ENCODE measurements around the gene HOXA7. TPM values are rescaled to one million over a fixed set of nuclear protein-coding genes. Genes with fewer than 3 reads are reported as not detected.

HOXA7 gene
- polyA plus RNA-seq, 1 of the 3 experiments (the other 2 are of a cell fraction) = not detected

- 19% methylated on average over 19 of the region's 19 CpGs for WGBS (ENCODE audit: low lambda C conversion rate)
- H3K27ac ChIP-seq (ENCODE audit: low read depth in 2 of 2, low read length in 1 of 2) = no peak overlapping the region
- no peaks in the 10 kb centered on the region for H3K9me2 ChIP-seq
- H3K36me3 ChIP-seq (replicated peaks in 1 of 2; ENCODE audit: control insufficient read depth in 1 of 2, insufficient read depth in 2 of 2, low read length in 1 of 2) = no peaks in the 10 kb centered on the region
- peaks cover 96% of the 10 kb centered on the region for H3K27me3 ChIP-seq (ENCODE audit: insufficient read depth)
- H3K9ac ChIP-seq = no peak overlapping the region
- no peaks in the 10 kb centered on the region for H3F3A ChIP-seq (replicated peaks; ENCODE audit: insufficient read depth)
- H4K20me1 ChIP-seq (ENCODE audit: insufficient read depth) = no peaks in the 10 kb centered on the region
- no peaks in the 10 kb centered on the region for H3K79me2 ChIP-seq (ENCODE audit: insufficient read depth)
- H3K4me2 ChIP-seq = 0 out of 2 replicates have a peak overlapping the region, but pooled peaks have one; percentile 17
- H2AFZ ChIP-seq (ENCODE audit: low read depth) = no peak overlapping the region
- ChIA-PET POLR2A (no interaction called here), CTCF (interaction anchor here (0.6 to 2.9 kb wide), 3 partner anchors 13 to 458 kb away, joined by 3 to 9 read pairs (median 3); partner anchors contain the start of gene HOXA5)
- DNase-seq = no peak
- no peaks in the 10 kb centered on the region for H3K4me1 ChIP-seq (ENCODE audit: control insufficient read depth in 1 of 2, insufficient read depth in 2 of 2, low read depth in 1 of 2, low read length in 1 of 2)
- 0 out of 4 replicates have a peak overlapping the region, but pooled peaks of 1 of the 2 experiments have one; percentile 6 for H3K4me3 ChIP-seq (ENCODE audit: low read depth in 2 of 2, low read length in 1 of 2)
- TF ChIP-seq PBX3 (IDR thresholded peaks at IDR 0.05) = no peak
- no peaks in the 10 kb centered on the region for H3K9me3 ChIP-seq
These were observed 38.5 kb downstream of the HOXA7 start for GRCh38 chr7:27117887-27118491.

GRCh38 chr7:27116962-27117886, 39.3 kb downstream of the HOXA7 start:
- WGBS (ENCODE audit: low lambda C conversion rate) = 7% methylated on average over 12 of the region's 12 CpGs
- Histone ChIP-seq H3K27me3 (ENCODE audit: insufficient read depth) (peaks cover 94% of the 10 kb centered on the region), H3K79me2 (ENCODE audit: insufficient read depth) (no peaks in the 10 kb centered on the region), H3K27ac (ENCODE audit: low read depth in 2 of 2, low read length in 1 of 2) (no peak overlapping the region), H3K9ac (no peak overlapping the region), H3K9me3 (no peaks in the 10 kb centered on the region), H3F3A (replicated peaks; ENCODE audit: insufficient read depth) (no peaks in the 10 kb centered on the region), H4K20me1 (ENCODE audit: insufficient read depth) (no peaks in the 10 kb centered on the region), H2AFZ (ENCODE audit: low read depth) (no peak overlapping the region), H3K36me3 (replicated peaks in 1 of 2; ENCODE audit: control insufficient read depth in 1 of 2, insufficient read depth in 2 of 2, low read length in 1 of 2) (no peaks in the 10 kb centered on the region), H3K4me3 (ENCODE audit: low read depth in 2 of 2, low read length in 1 of 2) (no peak overlapping the region), H3K4me2 (0 out of 2 replicates have a peak overlapping the region, but pooled peaks have one; percentile 17), H3K9me2 (no peaks in the 10 kb centered on the region), H3K4me1 (ENCODE audit: control insufficient read depth in 1 of 2, insufficient read depth in 2 of 2, low read depth in 1 of 2, low read length in 1 of 2) (no peaks in the 10 kb centered on the region)
- TF ChIP-seq FOXJ3 (CRISPR knock-in tag; IDR thresholded peaks at IDR 0.05) (no peak), ELF1 (IDR thresholded peaks at IDR 0.05) (no peak), YY1 (IDR thresholded peaks at IDR 0.05; ENCODE audit: low read depth) (no peak), EZH2phosphoT487 (IDR thresholded peaks at IDR 0.05; ENCODE audit: borderline replicate concordance, low read depth) (no peak), REST (IDR thresholded peaks at IDR 0.05; ENCODE audit: low read depth, low read length) (no peak), PBX3 (IDR thresholded peaks at IDR 0.05) (no peak), FOSL2 (IDR thresholded peaks at IDR 0.05; ENCODE audit: borderline replicate concordance, low read depth) (no peak), RFX5 (IDR thresholded peaks at IDR 0.05; ENCODE audit: low read length) (no peak), SIN3A (IDR thresholded peaks at IDR 0.05; ENCODE audit: borderline replicate concordance, low read depth, low read length) (no peak), CHD2 (IDR thresholded peaks at IDR 0.05; ENCODE audit: low read length, partially characterized antibody) (no peak), TCF12 (IDR thresholded peaks at IDR 0.05) (no peak), FOXM1 (IDR thresholded peaks at IDR 0.05; ENCODE audit: low read depth) (no peak), TAF1 (IDR thresholded peaks at IDR 0.05; ENCODE audit: borderline replicate concordance, low read depth, low read length) (no peak)
- DNase-seq = no peak
- POLR2A ChIA-PET = no interaction called here
- CTCF ChIA-PET = interaction anchor here (0.7 to 2.9 kb wide), 7 partner anchors 11 to 945 kb away, joined by 3 to 9 read pairs (median 4); partner anchors contain the start of gene HOXA5

Measured in SK-N-SH (cell line).